Measurements from ENCODE around the gene PRPH. TPM values are rescaled to one million over a fixed set of nuclear protein-coding genes. Genes with fewer than 3 reads are reported as not detected.
"Not testable (repeated sequence)": the region's sequence is repeated elsewhere in the genome, so short reads cannot be mapped to it uniquely, and the experiment has no call there.

Gene PRPH
- polyA plus RNA-seq, 2 of the 4 experiments (the other 2 are of a cell fraction), result 0.50 to 1.7 TPM

DNA sequence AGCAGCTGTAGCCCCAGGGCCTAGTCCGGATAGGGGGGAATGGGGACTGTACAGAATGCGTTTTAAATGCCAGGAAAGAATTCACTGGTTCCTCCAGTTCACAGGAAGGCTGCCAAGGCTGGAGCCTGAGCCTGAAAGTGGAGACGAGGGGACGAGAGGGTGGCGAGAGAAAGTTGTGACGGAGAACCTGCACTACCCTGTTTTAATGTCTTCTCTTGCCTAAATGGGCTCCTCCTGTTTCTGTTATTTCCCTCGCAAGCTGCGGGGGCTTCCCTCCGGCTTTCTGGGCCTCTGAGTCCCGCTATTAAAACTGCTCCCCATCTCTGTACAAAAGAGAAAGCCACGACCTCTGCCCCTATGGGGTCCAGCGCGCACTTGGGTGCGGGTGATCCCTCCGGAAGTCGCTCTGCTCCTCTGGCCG, 37.5 kb downstream of the PRPH start:
- POLR2A ChIA-PET, result interaction anchor here (1.5 to 1.6 kb wide), 2 partner anchors 10 kb away, joined by 4 to 13 read pairs; partner anchors contain the start of gene TROAP
- Histone ChIP-seq H3K4me2 (no peak overlapping the region), H3K9me3 (no peaks in the 10 kb centered on the region), H3K4me3 (no peak overlapping the region), H3K4me1 (peaks cover 9% of the 10 kb centered on the region; the same call in 2 of the 3 replicates), H3K27ac (no peak overlapping the region)
- no peak for TF ChIP-seq FOSL2 (IDR thresholded peaks at IDR 0.05)
- TF ChIP-seq FOSL2 (CRISPR knock-in tag; IDR thresholded peaks at IDR 0.05), result no peak
- TF ChIP-seq CHD2 (IDR thresholded peaks at IDR 0.05; ENCODE audit: low read length, partially characterized antibody), result no peak
- TF ChIP-seq HOXB5 (CRISPR knock-in tag; IDR thresholded peaks at IDR 0.05), result no peak
- TF ChIP-seq RNF2 (IDR thresholded peaks at IDR 0.05; ENCODE audit: borderline replicate concordance, low read depth), result no peak
- no peak for TF ChIP-seq GATA3 (IDR thresholded peaks at IDR 0.05; ENCODE audit: borderline replicate concordance)
- TF ChIP-seq, protein P1, sequence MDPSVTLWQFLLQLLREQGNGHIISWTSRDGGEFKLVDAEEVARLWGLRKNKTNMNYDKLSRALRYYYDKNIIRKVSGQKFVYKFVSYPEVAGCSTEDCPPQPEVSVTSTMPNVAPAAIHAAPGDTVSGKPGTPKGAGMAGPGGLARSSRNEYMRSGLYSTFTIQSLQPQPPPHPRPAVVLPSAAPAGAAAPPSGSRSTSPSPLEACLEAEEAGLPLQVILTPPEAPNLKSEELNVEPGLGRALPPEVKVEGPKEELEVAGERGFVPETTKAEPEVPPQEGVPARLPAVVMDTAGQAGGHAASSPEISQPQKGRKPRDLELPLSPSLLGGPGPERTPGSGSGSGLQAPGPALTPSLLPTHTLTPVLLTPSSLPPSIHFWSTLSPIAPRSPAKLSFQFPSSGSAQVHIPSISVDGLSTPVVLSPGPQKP (IDR thresholded peaks at IDR 0.05; ENCODE audit: low read depth, low read length), result no peak
- no peak for TF ChIP-seq EHF (CRISPR knock-in tag; IDR thresholded peaks at IDR 0.05)
- TF ChIP-seq HEYL (CRISPR knock-in tag; IDR thresholded peaks at IDR 0.05), result no peak
- TF ChIP-seq SMC3 (IDR thresholded peaks at IDR 0.05), result no peak
- no peak for TF ChIP-seq MAFK (IDR thresholded peaks at IDR 0.05; ENCODE audit: partially characterized antibody)
- TF ChIP-seq JUN (IDR thresholded peaks at IDR 0.05), result no peak
- TF ChIP-seq POLR2A (IDR thresholded peaks at IDR 0.05; ENCODE audit: low read length), result no peak
- TF ChIP-seq RCOR1 (IDR thresholded peaks at IDR 0.05; ENCODE audit: low read depth, low read length), result no peak
- no peak for TF ChIP-seq HDAC2 (IDR thresholded peaks at IDR 0.05)
- CTCF ChIA-PET, result interaction anchor here (0.7 to 6.5 kb wide), 39 partner anchors 10 to 377 kb away, joined by 3 to 144 read pairs (median 8); partner anchors contain the start of genes DNAJC22, KCNH3, PRPH and SPATS2
- WGBS (ENCODE audit: missing lambda C conversion rate), result 87% methylated on average over 17 of the region's 17 CpGs
- no peak for FAIRE-seq
- ATAC-seq, result no peak
- no peak for DNase-seq (ENCODE audit: low read depth in 1 of 2, low spot score in 1 of 2)

DNA sequence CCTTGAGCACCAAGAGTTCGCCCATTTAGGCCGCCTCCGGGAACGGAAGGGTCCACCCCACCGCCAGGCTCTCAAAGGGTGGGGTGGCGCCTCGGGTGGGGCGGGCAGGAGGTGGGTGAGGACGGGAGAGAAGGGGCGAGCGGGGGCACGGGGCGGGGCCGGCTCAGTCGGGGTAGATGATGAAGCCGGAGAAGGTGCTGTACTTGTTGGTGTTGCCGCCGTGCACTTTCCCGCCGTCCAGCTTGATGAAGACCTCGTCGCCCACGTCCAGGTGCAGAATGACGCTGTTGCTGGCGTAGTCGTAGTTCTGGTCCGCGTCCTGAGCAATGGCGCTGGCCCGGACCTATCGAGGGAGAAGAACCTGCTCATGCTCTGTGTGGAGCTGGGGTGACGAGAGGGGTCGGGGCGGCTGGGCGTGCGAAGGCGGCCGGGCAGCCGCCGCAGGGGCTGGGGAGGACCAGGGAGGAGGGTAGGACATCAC, 38.0 kb downstream of the PRPH start:
- Histone ChIP-seq H3K4me3 (no peak overlapping the region), H3K9me3 (no peaks in the 10 kb centered on the region), H3K27ac (no peak overlapping the region), H3K4me2 (no peak overlapping the region), H3K4me1 (peaks cover 9% of the 10 kb centered on the region; the same call in 2 of the 3 replicates)
- ChIA-PET POLR2A (interaction anchor here (1.6 kb wide), 1 partner anchor 10 kb away, joined by 4 read pairs; no protein-coding TSS in a partner anchor), CTCF (interaction anchor here (0.6 to 6.5 kb wide), 16 partner anchors 9 to 248 kb away, joined by 3 to 144 read pairs (median 47); partner anchors contain the start of genes DNAJC22, PRPH and TROAP)
- FAIRE-seq (no peak), ATAC-seq (no peak), DNase-seq (ENCODE audit: low read depth in 1 of 2, low spot score in 1 of 2) (no peak)
- 95% methylated on average over 32 of the region's 40 CpGs for WGBS (ENCODE audit: missing lambda C conversion rate)
- TF ChIP-seq CHD2 (IDR thresholded peaks at IDR 0.05; ENCODE audit: low read length, partially characterized antibody) (no peak), BCL3 (IDR thresholded peaks at IDR 0.05) (no peak), KDM5A (IDR thresholded peaks at IDR 0.05) (no peak), RFX5 (IDR thresholded peaks at IDR 0.05) (no peak), TP53 (CRISPR knock-in tag; IDR thresholded peaks at IDR 0.05) (no peak), ZNF302 (CRISPR knock-in tag; IDR thresholded peaks at IDR 0.05) (no peak), TFCP2L1 (CRISPR knock-in tag; IDR thresholded peaks at IDR 0.05) (no peak), RARB (CRISPR knock-in tag; IDR thresholded peaks at IDR 0.05) (no peak), REST (IDR thresholded peaks at IDR 0.05) (no peak), CBX8 (IDR thresholded peaks at IDR 0.05) (no peak), PBX3 (IDR thresholded peaks at IDR 0.05) (no peak), POLR2AphosphoS2 (conservative IDR thresholded peaks at IDR 0.05; ENCODE audit: low read length) (no peak)
- TF ChIP-seq, protein P2, sequence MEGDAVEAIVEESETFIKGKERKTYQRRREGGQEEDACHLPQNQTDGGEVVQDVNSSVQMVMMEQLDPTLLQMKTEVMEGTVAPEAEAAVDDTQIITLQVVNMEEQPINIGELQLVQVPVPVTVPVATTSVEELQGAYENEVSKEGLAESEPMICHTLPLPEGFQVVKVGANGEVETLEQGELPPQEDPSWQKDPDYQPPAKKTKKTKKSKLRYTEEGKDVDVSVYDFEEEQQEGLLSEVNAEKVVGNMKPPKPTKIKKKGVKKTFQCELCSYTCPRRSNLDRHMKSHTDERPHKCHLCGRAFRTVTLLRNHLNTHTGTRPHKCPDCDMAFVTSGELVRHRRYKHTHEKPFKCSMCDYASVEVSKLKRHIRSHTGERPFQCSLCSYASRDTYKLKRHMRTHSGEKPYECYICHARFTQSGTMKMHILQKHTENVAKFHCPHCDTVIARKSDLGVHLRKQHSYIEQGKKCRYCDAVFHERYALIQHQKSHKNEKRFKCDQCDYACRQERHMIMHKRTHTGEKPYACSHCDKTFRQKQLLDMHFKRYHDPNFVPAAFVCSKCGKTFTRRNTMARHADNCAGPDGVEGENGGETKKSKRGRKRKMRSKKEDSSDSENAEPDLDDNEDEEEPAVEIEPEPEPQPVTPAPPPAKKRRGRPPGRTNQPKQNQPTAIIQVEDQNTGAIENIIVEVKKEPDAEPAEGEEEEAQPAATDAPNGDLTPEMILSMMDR (IDR thresholded peaks at IDR 0.05), result no peak

GRCh38 chr12:49333778-49334177, 38.8 kb downstream of the PRPH start:
- CTCF ChIA-PET, result interaction anchor here (0.6 to 6.5 kb wide), 13 partner anchors 9 to 1420 kb away, joined by 3 to 144 read pairs (median 58); partner anchors contain the start of genes DNAJC22, PRPH and TROAP
- POLR2A ChIA-PET, result not testable (repeated sequence)

More at GRCh38 chr12:49333778-49334177, 38.8 kb downstream of the PRPH start:
- H3K4me2 ChIP-seq; H3K4me1 ChIP-seq; DNase-seq (ENCODE audit: low read depth in 1 of 2, low spot score in 1 of 2); FAIRE-seq; H3K27ac ChIP-seq; H3K4me3 ChIP-seq; H3K9me3 ChIP-seq; ATAC-seq: not testable (repeated sequence)
- 97% methylated on average over 21 of the region's 21 CpGs for WGBS (ENCODE audit: missing lambda C conversion rate)

All from A549 (cell line).